HEK293 (cell line): ENCODE results near the gene MAPK11.
A peak's percentile ranks its signal among the peaks of the same experiment; 100 is the strongest.

Experiments used
- CTCF ChIA-PET: fragments of 350-600 bp; formaldehyde crosslinking; extraction: SDS; loops from one replicate; lab custom pipeline; 2021; ENCODE audit warnings: antibody characterized with exemption; lab: Yijun Ruan, JAX
- POLR2A ChIA-PET: fragments of 300-600 bp; formaldehyde crosslinking; extraction: SDS; loops from one replicate; lab custom pipeline; 2020; ENCODE audit warnings: antibody characterized with exemption, inconsistent platforms; lab: Yijun Ruan, JAX
- H3K27ac ChIP-seq: fragments of 200-500 bp; sonication (Bioruptor generic); 2 replicates; pipeline ENCODE4 v1.5.1; 2014; ENCODE audit warnings: low read depth, low read length, control low read depth, inconsistent platforms; ENCODE audit errors: extremely low read depth
- H3K36me3 ChIP-seq, 2 experiments: fragments of 200-500 bp in 1 of 2; sonication (Bioruptor generic) in 1 of 2; 1 replicate in 1 of 2; 2 replicates in 1 of 2; pipeline ENCODE4 v1.5.1; 2014 to 2017; ENCODE audit warnings: inconsistent platforms in 2 of 2, low read length in 2 of 2; ENCODE audit not compliant: control insufficient read depth in 2 of 2, insufficient read depth in 1 of 2
- H3K4me1 ChIP-seq: fragments of 200-500 bp; sonication (Bioruptor generic); 2 replicates; pipeline ENCODE4 v1.5.1; 2014; ENCODE audit warnings: mild to moderate bottlenecking, low read length, inconsistent platforms; ENCODE audit not compliant: control insufficient read depth, insufficient read depth
- H3K4me3 ChIP-seq: 2 replicates; pipeline ENCODE4 v1.5.1; 2011; ENCODE audit warnings: low read depth, mild to moderate bottlenecking, control low read depth, low read length, moderate library complexity
- H3K9me3 ChIP-seq: fragments of 200-500 bp; sonication (Bioruptor generic); 2 replicates; pipeline ENCODE4 v1.5.1; 2014; ENCODE audit warnings: low read depth, low read length, inconsistent platforms; ENCODE audit not compliant: control insufficient read depth, insufficient read depth
- CTCF ChIP-seq: fragments of 450-650 bp; formaldehyde crosslinking; IDR thresholded peaks from 2 replicates; pipeline ENCODE4 v1.5.1; 2016; ENCODE audit warnings: missing biosample characterization, missing genetic modification characterization
- ELK4 ChIP-seq: IDR thresholded peaks from 2 replicates; pipeline ENCODE4 v1.6.1; 2011; ENCODE audit warnings: mild to moderate bottlenecking, low read depth, low read length, borderline replicate concordance
- GLIS1 ChIP-seq: fragments of 450-650 bp; formaldehyde crosslinking; IDR thresholded peaks from 2 replicates; pipeline ENCODE4 v1.5.1; 2016; ENCODE audit warnings: missing biosample characterization, missing genetic modification characterization
- HOXD13 ChIP-seq: sonication (generic); formaldehyde crosslinking; IDR thresholded peaks from 2 replicates; pipeline ENCODE4 v1.8.0; 2022; ENCODE audit warnings: missing genetic modification reagents, borderline replicate concordance
- PRDM2 ChIP-seq: fragments of 450-650 bp; formaldehyde crosslinking; IDR thresholded peaks from 2 replicates; pipeline ENCODE4 v1.5.1; 2016; ENCODE audit warnings: missing biosample characterization, missing genetic modification characterization, borderline replicate concordance
- ZBTB8A ChIP-seq: fragments of 450-650 bp; formaldehyde crosslinking; IDR thresholded peaks from 2 replicates; pipeline ENCODE4 v1.5.1; 2016; ENCODE audit warnings: missing biosample characterization, missing genetic modification characterization
- ZFP41 ChIP-seq: fragments of 450-650 bp; formaldehyde crosslinking; IDR thresholded peaks from 2 replicates; pipeline ENCODE4 v1.5.1; 2016; ENCODE audit warnings: missing biosample characterization, missing genetic modification characterization, borderline replicate concordance
- ZNF114 ChIP-seq: fragments of 450-650 bp; formaldehyde crosslinking; IDR thresholded peaks from 2 replicates; pipeline ENCODE4 v1.5.0; 2017; ENCODE audit warnings: missing biosample characterization, missing genetic modification characterization
- ZNF138 ChIP-seq: fragments of 450-650 bp; formaldehyde crosslinking; IDR thresholded peaks from 2 replicates; pipeline ENCODE4 v1.5.1; 2016; ENCODE audit warnings: missing biosample characterization, missing genetic modification characterization, borderline replicate concordance
- ZNF155 ChIP-seq: fragments of 450-650 bp; formaldehyde crosslinking; IDR thresholded peaks from 2 replicates; pipeline ENCODE4 v1.5.1; 2016; ENCODE audit warnings: missing biosample characterization, missing genetic modification characterization
- ZNF157 ChIP-seq: fragments of 450-650 bp; formaldehyde crosslinking; IDR thresholded peaks from 2 replicates; pipeline ENCODE4 v1.5.1; 2016; ENCODE audit warnings: missing biosample characterization, missing genetic modification characterization
- ZNF184 ChIP-seq: fragments of 450-650 bp; IDR thresholded peaks from 2 replicates; pipeline ENCODE4 v1.5.1; 2018; ENCODE audit warnings: missing biosample characterization, mild to moderate bottlenecking, missing genetic modification characterization
- ZNF239 ChIP-seq: fragments of 450-650 bp; formaldehyde crosslinking; IDR thresholded peaks from 2 replicates; pipeline ENCODE4 v1.5.1; 2016; ENCODE audit warnings: missing biosample characterization, missing genetic modification characterization
- ZNF280C ChIP-seq: fragments of 450-650 bp; formaldehyde crosslinking; IDR thresholded peaks from 2 replicates; pipeline ENCODE4 v1.5.1; 2016; ENCODE audit warnings: missing biosample characterization, missing genetic modification characterization
- ZNF37A ChIP-seq: fragments of 450-650 bp; IDR thresholded peaks from 2 replicates; pipeline ENCODE4 v1.5.1; 2018; ENCODE audit warnings: missing biosample characterization, missing genetic modification characterization
- ZNF423 ChIP-seq: fragments of 450-650 bp; formaldehyde crosslinking; IDR thresholded peaks from 2 replicates; pipeline ENCODE4 v1.5.1; 2016; ENCODE audit warnings: missing biosample characterization, missing genetic modification characterization
- ZNF473 ChIP-seq: fragments of 450-650 bp; formaldehyde crosslinking; IDR thresholded peaks from 2 replicates; pipeline ENCODE4 v1.5.1; 2017; ENCODE audit warnings: missing biosample characterization, missing genetic modification characterization
- ZNF544 ChIP-seq: fragments of 450-650 bp; formaldehyde crosslinking; IDR thresholded peaks from 2 replicates; pipeline ENCODE4 v1.5.0; 2017; ENCODE audit warnings: missing biosample characterization, missing genetic modification characterization
- ZNF621 ChIP-seq: fragments of 450-650 bp; formaldehyde crosslinking; IDR thresholded peaks from 2 replicates; pipeline ENCODE4 v1.5.1; 2017; ENCODE audit warnings: missing biosample characterization, missing genetic modification characterization
- ZNF701 ChIP-seq: fragments of 450-650 bp; formaldehyde crosslinking; IDR thresholded peaks from 2 replicates; pipeline ENCODE4 v1.5.1; 2016; ENCODE audit warnings: missing biosample characterization, missing genetic modification characterization
- ZNF843 ChIP-seq: fragments of 450-650 bp; formaldehyde crosslinking; IDR thresholded peaks from 2 replicates; pipeline ENCODE4 v1.5.1; 2016; ENCODE audit warnings: missing biosample characterization, missing genetic modification characterization
- ZSCAN5A ChIP-seq: fragments of 450-650 bp; formaldehyde crosslinking; IDR thresholded peaks from 2 replicates; pipeline ENCODE4 v1.5.1; 2016; ENCODE audit warnings: missing biosample characterization, missing genetic modification characterization

The MAPK11 gene

GRCh38 chr22:50251477-50252081, 18.6 kb downstream of the MAPK11 start (continued):
- TF ChIP-seq ZFP41 (tag by site-specific recombination) (no peak), ZNF239 (tag by site-specific recombination) (no peak), GLIS1 (tag by site-specific recombination) (no peak; the same call in 1 of the 2 replicates)
- TF ChIP-seq, all 188 proteins: peak for 4

GRCh38 chr22:50250555-50251476, 19.4 kb downstream of the MAPK11 start, which contains the start of gene HDAC10:
TSS of gene HDAC10 (minus strand) at chr22:50251265. CDS start at chr22:50251032, 233 bp downstream.
- CTCF ChIA-PET: interaction anchor here (0.6 to 2.6 kb wide), 17 partner anchors 8 to 401 kb away, joined by 3 to 24 read pairs (median 5); partner anchors contain the start of gene MAPK12
- peak within 1 kb of the TSS; percentile 55 for H3K4me3 ChIP-seq
- H3K9me3 ChIP-seq: no peaks in the 10 kb centered on the region
- peaks cover 12% of the 10 kb centered on the region for H3K4me1 ChIP-seq
- POLR2A ChIA-PET: interaction anchor here (0.5 to 2.2 kb wide), 19 partner anchors 10 to 388 kb away, joined by 3 to 20 read pairs (median 5); partner anchors contain the start of genes LMF2, MAPK12, NCAPH2 and PLXNB2
- H3K27ac ChIP-seq: peak within 1 kb of the TSS; percentile 86
- peaks cover 8 to 80% of the 10 kb centered on the region in 2 experiments; a peak in 2 of 3 replicates for H3K36me3 ChIP-seq
- no peak for TF ChIP-seq ZNF184 (tag by site-specific recombination)
- TF ChIP-seq PRDM2 (tag by site-specific recombination): no peak
- TF ChIP-seq ZNF701 (tag by site-specific recombination): no peak
- no peak for TF ChIP-seq HOXD13 (CRISPR knock-in tag)
- TF ChIP-seq CTCF (tag by site-specific recombination): no peak
- no peak for TF ChIP-seq ZNF423 (tag by site-specific recombination)
- TF ChIP-seq ZNF544: no peak
- TF ChIP-seq ZNF473 (tag by site-specific recombination): no peak
- no peak for TF ChIP-seq ZNF155
- TF ChIP-seq ELK4: no peak
- no peak for TF ChIP-seq ZSCAN5A (tag by site-specific recombination)
- no peak for TF ChIP-seq ZNF157 (tag by site-specific recombination)
- no peak for TF ChIP-seq ZNF138
- no peak for TF ChIP-seq ZNF280C (tag by site-specific recombination)
- no peak for TF ChIP-seq ZNF621 (tag by site-specific recombination)
- TF ChIP-seq ZBTB8A (tag by site-specific recombination): peak; percentile 90
- no peak for TF ChIP-seq ZNF37A (tag by site-specific recombination)
- 0 out of 2 replicates have a peak, but pooled peaks have one; percentile 17 for TF ChIP-seq ZNF843 (tag by site-specific recombination)
- TF ChIP-seq ZNF114 (tag by site-specific recombination): no peak
